PC-3 (cell line): ENCODE results near the gene TPX2. TPM values are rescaled to one million over a fixed set of nuclear protein-coding genes. Genes with fewer than 3 reads are reported as not detected.

Experiments used
- ATAC-seq: fragments of 200-7000 bp; cut with Tn5 transposase; 2 replicates; pipeline ENCODE4 v1.9.1; 2020; ENCODE audit warnings: mild to moderate bottlenecking, moderate library complexity
- BruUV-seq: library from RNA; stranded (reverse); fragments of 400-500 nt; replicated peaks from 2 replicates; lab custom pipeline; 2021; lab: Mats Ljungman, UMichigan
- CTCF ChIA-PET: fragments of 300-600 bp; sonication (Branson Sonifier 250); formaldehyde crosslinking; loops from one replicate; lab custom pipeline; 2022; ENCODE audit warnings: antibody characterized with exemption; lab: Charles Lee
- POLR2A ChIA-PET: fragments of 300-600 bp; sonication (Branson Sonifier 250); formaldehyde crosslinking; loops from one replicate; lab custom pipeline; 2022; ENCODE audit warnings: antibody characterized with exemption; ENCODE audit not compliant: unreplicated experiment; lab: Charles Lee
- DNase-seq: peaks from one replicate; pipeline ENCODE4 v3.0.0-alpha.2; 2015
- H2AFZ ChIP-seq: fragments of 300-600 bp; sonication (generic); 2 replicates; pipeline ENCODE4 v1.6.0; 2016; ENCODE audit warnings: antibody characterized with exemption, low read length
- H3F3A ChIP-seq: fragments of 300-600 bp; sonication (generic); one replicate; pipeline ENCODE4 v1.6.0; 2017; ENCODE audit warnings: antibody characterized with exemption, low read length, control low read depth, mild to moderate bottlenecking; ENCODE audit not compliant: unreplicated experiment
- H3K27ac ChIP-seq: fragments of 300-600 bp; sonication (generic); 2 replicates; pipeline ENCODE4 v1.5.1; 2016; ENCODE audit warnings: mild to moderate bottlenecking, low read length
- H3K27me3 ChIP-seq: fragments of 300-600 bp; sonication (generic); 2 replicates; pipeline ENCODE4 v1.6.1; 2016; ENCODE audit warnings: low read length, mixed read lengths
- H3K36me3 ChIP-seq: fragments of 300-600 bp; sonication (generic); 2 replicates; pipeline ENCODE4 v1.6.1; 2016; ENCODE audit warnings: low read depth, mixed run types, low read length, mixed read lengths
- H3K4me1 ChIP-seq: fragments of 300-600 bp; sonication (generic); 2 replicates; pipeline ENCODE4 v1.5.1; 2016; ENCODE audit warnings: low read length; ENCODE audit not compliant: insufficient read depth
- H3K4me2 ChIP-seq: fragments of 300-600 bp; sonication (generic); 2 replicates; pipeline ENCODE4 v1.6.0; 2016; ENCODE audit warnings: low read length
- H3K4me3 ChIP-seq: fragments of 300-600 bp; sonication (generic); 2 replicates; pipeline ENCODE4 v1.5.1; 2016; ENCODE audit warnings: mild to moderate bottlenecking, low read length, mixed read lengths
- H3K79me2 ChIP-seq: fragments of 300-600 bp; sonication (generic); 2 replicates; pipeline ENCODE4 v1.6.1; 2017; ENCODE audit warnings: low read length, mixed read lengths
- H3K9ac ChIP-seq: fragments of 300-600 bp; sonication (generic); 2 replicates; pipeline ENCODE4 v1.6.0; 2016; ENCODE audit warnings: mild to moderate bottlenecking, low read length
- H3K9me2 ChIP-seq: fragments of 300-600 bp; sonication (generic); replicated peaks from 2 replicates; pipeline ENCODE4 v1.6.1; 2016; ENCODE audit warnings: mixed run types, low read length, mixed read lengths
- H3K9me3 ChIP-seq: fragments of 300-600 bp; sonication (generic); 2 replicates; pipeline ENCODE4 v1.6.1; 2016; ENCODE audit warnings: low read length, mixed read lengths
- H4K20me1 ChIP-seq: fragments of 300-600 bp; sonication (generic); 2 replicates; pipeline ENCODE4 v1.6.1; 2016; ENCODE audit warnings: low read length, mixed read lengths
- EZH2 ChIP-seq: fragments of 300-600 bp; sonication (generic); IDR thresholded peaks from one replicate; pipeline ENCODE4 v1.6.1; 2017; ENCODE audit warnings: antibody characterized with exemption, mild to moderate bottlenecking, low read length; ENCODE audit not compliant: unreplicated experiment
- EZH2phosphoT487 ChIP-seq: fragments of 300-600 bp; sonication (generic); IDR thresholded peaks from 2 replicates; pipeline ENCODE4 v1.6.1; 2018; ENCODE audit warnings: mild to moderate bottlenecking, antibody characterized with exemption, low read length, borderline replicate concordance
- intact Hi-C: fragments of 100-400 bp; cut with micrococcal nuclease; formaldehyde crosslinking; loops from 2 replicates; pipeline ENCODE4 v1.9.0; 2023
- total RNA-seq: library from RNA; depleted of rRNA; stranded (reverse); fragments of >200 nt; gene quantifications from 2 replicates; pipeline ENCODE4 v1.2.3, GENCODE V29; 2014
- TF ChIP-seq, protein P1 (sequence below): fragments of 300-600 bp; sonication (generic); conservative IDR thresholded peaks from 2 replicates; pipeline ENCODE4 v1.5.1; 2017; ENCODE audit warnings: antibody characterized with exemption, low read depth, mild to moderate bottlenecking, low read length

TPX2 gene
- total RNA-seq, 1 experiment from 2014 or later: 128 TPM

DNA sequence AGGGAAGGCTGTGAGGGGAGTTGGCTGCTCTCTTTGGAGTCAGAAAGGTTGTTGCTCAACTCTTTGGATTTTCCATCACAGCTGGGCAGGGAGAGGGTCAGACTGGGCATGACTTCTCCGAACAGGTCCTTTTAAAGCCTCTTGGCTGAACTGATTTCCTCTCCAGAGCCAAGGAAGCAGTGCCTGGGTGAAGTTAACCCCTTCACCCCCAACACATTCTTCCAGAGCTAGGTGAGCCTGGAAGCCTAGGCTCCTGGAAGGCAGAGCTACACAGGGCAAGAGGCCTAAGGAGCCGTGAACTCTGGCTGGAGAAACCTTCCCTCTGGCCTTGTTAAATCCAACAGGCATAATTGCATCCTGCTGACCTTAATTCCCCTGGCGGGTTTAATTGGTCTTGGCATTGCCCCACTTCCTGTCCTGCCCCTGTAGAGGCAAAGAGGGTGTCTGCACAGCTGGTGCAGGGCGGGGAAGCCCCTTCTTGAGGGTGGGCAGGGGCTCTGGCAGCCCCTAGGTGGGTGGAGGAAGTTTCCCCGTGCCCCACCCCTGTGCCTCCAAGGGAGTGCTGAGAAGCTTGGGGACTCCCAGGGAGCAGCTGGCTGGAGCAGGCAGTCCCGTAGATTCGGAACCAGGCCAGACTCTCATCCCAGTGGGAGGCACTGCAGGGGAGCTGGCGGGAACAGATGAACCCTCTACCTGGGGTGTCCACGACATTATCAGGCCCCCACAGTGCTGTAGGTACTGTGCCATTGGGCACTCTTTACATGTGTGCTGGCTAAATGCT is 76.5 kb downstream of the TPX2 start:
- ATAC-seq: peak; percentile 18; the same call in 1 of the 2 replicates
- H3K27ac ChIP-seq: no peak overlapping the region
- intact Hi-C loops: no loop called here
- no peaks in the 10 kb centered on the region for H3K79me2 ChIP-seq
- DNase-seq: no peak
- no peaks in the 10 kb centered on the region for H3K9me2 ChIP-seq
- H3K4me3 ChIP-seq: no peak overlapping the region
- CTCF ChIA-PET: no interaction called here
- no peak for TF ChIP-seq EZH2phosphoT487
- TF ChIP-seq, protein P1, sequence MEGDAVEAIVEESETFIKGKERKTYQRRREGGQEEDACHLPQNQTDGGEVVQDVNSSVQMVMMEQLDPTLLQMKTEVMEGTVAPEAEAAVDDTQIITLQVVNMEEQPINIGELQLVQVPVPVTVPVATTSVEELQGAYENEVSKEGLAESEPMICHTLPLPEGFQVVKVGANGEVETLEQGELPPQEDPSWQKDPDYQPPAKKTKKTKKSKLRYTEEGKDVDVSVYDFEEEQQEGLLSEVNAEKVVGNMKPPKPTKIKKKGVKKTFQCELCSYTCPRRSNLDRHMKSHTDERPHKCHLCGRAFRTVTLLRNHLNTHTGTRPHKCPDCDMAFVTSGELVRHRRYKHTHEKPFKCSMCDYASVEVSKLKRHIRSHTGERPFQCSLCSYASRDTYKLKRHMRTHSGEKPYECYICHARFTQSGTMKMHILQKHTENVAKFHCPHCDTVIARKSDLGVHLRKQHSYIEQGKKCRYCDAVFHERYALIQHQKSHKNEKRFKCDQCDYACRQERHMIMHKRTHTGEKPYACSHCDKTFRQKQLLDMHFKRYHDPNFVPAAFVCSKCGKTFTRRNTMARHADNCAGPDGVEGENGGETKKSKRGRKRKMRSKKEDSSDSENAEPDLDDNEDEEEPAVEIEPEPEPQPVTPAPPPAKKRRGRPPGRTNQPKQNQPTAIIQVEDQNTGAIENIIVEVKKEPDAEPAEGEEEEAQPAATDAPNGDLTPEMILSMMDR: no peak
- TF ChIP-seq EZH2: no peak
- H3K4me1 ChIP-seq: peaks cover 6% of the 10 kb centered on the region
- H2AFZ ChIP-seq: no peak overlapping the region
- no peak overlapping the region for H3K4me2 ChIP-seq
- H3K27me3 ChIP-seq: no peaks in the 10 kb centered on the region
- BruUV-seq: no TSS peak
- POLR2A ChIA-PET: no interaction called here
- H3K9ac ChIP-seq: no peak overlapping the region
- H3K9me3 ChIP-seq: no peaks in the 10 kb centered on the region
- no peaks in the 10 kb centered on the region for H3F3A ChIP-seq
- no peaks in the 10 kb centered on the region for H4K20me1 ChIP-seq
- H3K36me3 ChIP-seq: no peaks in the 10 kb centered on the region

DNA sequence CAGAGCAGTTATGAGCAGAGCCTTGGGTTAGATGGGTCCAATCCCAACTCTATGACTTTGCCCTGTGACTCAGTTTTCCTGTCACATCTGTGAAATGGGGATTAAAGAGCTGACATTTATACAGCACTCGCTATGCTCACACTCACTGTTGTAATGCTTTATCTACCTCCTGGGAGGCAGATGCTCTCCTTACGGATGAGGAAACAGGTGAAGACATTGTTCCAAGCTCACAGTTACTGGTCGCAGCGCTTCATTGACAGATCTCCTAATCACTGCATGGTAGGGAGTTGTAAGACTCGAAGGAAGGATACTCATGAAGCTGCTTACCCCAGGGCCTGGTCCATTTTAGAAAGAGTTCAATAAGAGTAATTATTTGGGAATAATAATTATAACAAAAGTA is 77.1 kb downstream of the TPX2 start:
- CTCF ChIA-PET: no interaction called here
- Histone ChIP-seq H3F3A (no peaks in the 10 kb centered on the region), H3K4me2 (no peak overlapping the region), H3K36me3 (no peaks in the 10 kb centered on the region), H2AFZ (no peak overlapping the region), H3K9ac (no peak overlapping the region), H3K79me2 (no peaks in the 10 kb centered on the region), H3K9me3 (no peaks in the 10 kb centered on the region), H4K20me1 (no peaks in the 10 kb centered on the region), H3K4me3 (no peak overlapping the region), H3K27me3 (no peaks in the 10 kb centered on the region), H3K9me2 (no peaks in the 10 kb centered on the region), H3K27ac (no peak overlapping the region), H3K4me1 (no peaks in the 10 kb centered on the region)
- no TSS peak for BruUV-seq
- intact Hi-C loops: no loop called here
- TF ChIP-seq EZH2phosphoT487 (no peak), EZH2 (no peak)
- TF ChIP-seq, protein P1: no peak
- POLR2A ChIA-PET: no interaction called here
- ATAC-seq: no peak
- DNase-seq: no peak

DNA sequence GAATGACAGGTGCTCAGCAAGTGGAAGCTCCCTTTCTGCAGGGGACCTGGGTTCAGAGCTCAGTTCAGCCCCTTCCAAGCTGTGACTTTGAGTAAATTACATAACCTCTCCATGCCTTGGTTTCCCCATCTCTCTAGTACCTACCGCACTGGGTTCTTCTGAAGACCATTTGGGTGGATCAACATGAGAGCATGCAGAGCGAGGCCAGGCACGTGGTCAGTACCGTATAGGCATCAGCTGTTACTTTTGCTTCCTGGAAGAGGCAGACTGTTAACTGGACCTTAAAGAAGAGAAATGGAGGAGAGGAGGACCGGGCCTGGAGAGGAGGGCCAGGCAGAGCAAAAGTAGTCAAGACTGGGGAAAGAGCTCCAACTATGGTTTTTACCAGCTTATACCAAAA is 78.4 kb downstream of the TPX2 start:
- ATAC-seq (no peak), DNase-seq (no peak)
- CTCF ChIA-PET: no interaction called here
- Histone ChIP-seq H3K4me3 (no peak overlapping the region), H4K20me1 (no peaks in the 10 kb centered on the region), H3K27ac (no peak overlapping the region), H3K4me2 (no peak overlapping the region), H3K9ac (no peak overlapping the region), H2AFZ (no peak overlapping the region), H3K4me1 (no peaks in the 10 kb centered on the region), H3K9me3 (no peaks in the 10 kb centered on the region), H3K36me3 (no peaks in the 10 kb centered on the region), H3K27me3 (no peaks in the 10 kb centered on the region), H3K79me2 (no peaks in the 10 kb centered on the region), H3K9me2 (no peaks in the 10 kb centered on the region), H3F3A (no peaks in the 10 kb centered on the region)
- BruUV-seq: no TSS peak
- POLR2A ChIA-PET: no interaction called here
- intact Hi-C loops: no loop called here
- TF ChIP-seq EZH2 (no peak), EZH2phosphoT487 (no peak)
- TF ChIP-seq, protein P1: no peak
